SK-N-MC (cell line): ENCODE data around the gene HOXB4.

Experiments
- EZH2 ChIP-seq: fragments of 200-600 bp; sonication (generic); IDR thresholded peaks from one replicate; pipeline ENCODE4 v1.6.1; 2017; ENCODE audit warnings: antibody characterized with exemption
- POLR2AphosphoS5 ChIP-seq: IDR thresholded peaks from 2 replicates; pipeline ENCODE4 v1.6.1; 2012; ENCODE audit warnings: mild to moderate bottlenecking, low read depth, low read length, borderline replicate concordance

DNA sequence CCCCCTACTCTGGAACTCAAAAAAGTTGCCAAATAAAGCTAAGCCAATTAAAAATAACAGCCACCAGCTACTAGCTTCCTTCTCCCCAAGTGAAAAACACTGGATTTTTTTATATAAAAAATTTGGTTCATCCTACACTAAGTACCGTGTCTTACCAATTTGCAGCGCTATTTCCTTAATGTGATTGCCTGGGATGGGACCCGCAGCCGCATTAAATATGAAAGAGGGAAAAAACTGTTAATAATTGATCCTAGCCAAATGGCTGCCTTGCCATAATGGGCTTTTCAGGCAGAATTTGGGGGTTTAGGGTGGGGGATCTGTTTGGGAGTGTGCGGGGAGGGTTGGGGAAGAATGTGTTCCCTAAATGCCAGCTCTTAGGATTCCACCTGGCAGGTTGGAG lies 46.0 kb upstream of the HOXB4 start:
- TF ChIP-seq EZH2, result no peak
- no peak for TF ChIP-seq POLR2AphosphoS5
